GM12875 (cell line): Measurements from ENCODE around the gene CELF4.

Experiments used
- H3K4me3 ChIP-seq: one replicate; pipeline ENCODE4 v1.5.1; 2011; ENCODE audit warnings: low read depth, low read length, control low read depth
- TF ChIP-seq, protein P1 (sequence below): IDR thresholded peaks from 2 replicates; pipeline ENCODE4 v1.5.1; 2011; ENCODE audit warnings: low read depth, mild to moderate bottlenecking, control low read depth, inconsistent platforms, low read length, moderate library complexity, borderline replicate concordance; ENCODE audit not compliant: insufficient read depth

The CELF4 gene

GRCh38 chr18:37567061-37567993 lies 1.7 kb upstream of the CELF4 start:
- TF ChIP-seq, protein P1, sequence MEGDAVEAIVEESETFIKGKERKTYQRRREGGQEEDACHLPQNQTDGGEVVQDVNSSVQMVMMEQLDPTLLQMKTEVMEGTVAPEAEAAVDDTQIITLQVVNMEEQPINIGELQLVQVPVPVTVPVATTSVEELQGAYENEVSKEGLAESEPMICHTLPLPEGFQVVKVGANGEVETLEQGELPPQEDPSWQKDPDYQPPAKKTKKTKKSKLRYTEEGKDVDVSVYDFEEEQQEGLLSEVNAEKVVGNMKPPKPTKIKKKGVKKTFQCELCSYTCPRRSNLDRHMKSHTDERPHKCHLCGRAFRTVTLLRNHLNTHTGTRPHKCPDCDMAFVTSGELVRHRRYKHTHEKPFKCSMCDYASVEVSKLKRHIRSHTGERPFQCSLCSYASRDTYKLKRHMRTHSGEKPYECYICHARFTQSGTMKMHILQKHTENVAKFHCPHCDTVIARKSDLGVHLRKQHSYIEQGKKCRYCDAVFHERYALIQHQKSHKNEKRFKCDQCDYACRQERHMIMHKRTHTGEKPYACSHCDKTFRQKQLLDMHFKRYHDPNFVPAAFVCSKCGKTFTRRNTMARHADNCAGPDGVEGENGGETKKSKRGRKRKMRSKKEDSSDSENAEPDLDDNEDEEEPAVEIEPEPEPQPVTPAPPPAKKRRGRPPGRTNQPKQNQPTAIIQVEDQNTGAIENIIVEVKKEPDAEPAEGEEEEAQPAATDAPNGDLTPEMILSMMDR = no peak
- H3K4me3 ChIP-seq = no peak overlapping the region

GRCh38 chr18:37566479-37567060 lies 972 bp upstream of the CELF4 start:
- H3K4me3 ChIP-seq = no peak overlapping the region
- TF ChIP-seq, protein P1 = no peak

GRCh38 chr18:37565977-37566478 lies 430 bp upstream of the CELF4 start:
- TF ChIP-seq, protein P1 = no peak

DNA sequence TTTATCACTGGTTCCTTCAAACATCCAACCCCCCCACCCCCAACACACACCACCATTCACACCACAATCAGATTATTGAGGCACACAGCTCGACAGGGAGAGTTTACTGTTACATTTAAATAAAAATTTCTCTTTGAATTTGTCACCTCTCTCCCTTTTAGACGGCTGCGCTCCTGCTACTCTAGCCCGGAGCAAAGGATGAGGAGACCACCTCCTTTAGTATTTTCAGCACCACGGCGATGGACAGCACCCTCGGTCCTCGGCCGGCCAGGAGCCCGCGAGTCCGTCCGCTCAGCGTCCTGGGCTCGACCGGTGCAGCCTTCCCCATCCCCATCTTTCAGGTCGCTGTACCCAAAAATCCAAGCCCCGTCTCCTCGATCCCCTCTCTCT lies 892 bp downstream of the CELF4 start:
- TF ChIP-seq, protein P1 = no peak
- H3K4me3 ChIP-seq = no peak overlapping the region

More at GRCh38 chr18:37565977-37566478, 430 bp upstream of the CELF4 start:
- no peak overlapping the region for H3K4me3 ChIP-seq

DNA sequence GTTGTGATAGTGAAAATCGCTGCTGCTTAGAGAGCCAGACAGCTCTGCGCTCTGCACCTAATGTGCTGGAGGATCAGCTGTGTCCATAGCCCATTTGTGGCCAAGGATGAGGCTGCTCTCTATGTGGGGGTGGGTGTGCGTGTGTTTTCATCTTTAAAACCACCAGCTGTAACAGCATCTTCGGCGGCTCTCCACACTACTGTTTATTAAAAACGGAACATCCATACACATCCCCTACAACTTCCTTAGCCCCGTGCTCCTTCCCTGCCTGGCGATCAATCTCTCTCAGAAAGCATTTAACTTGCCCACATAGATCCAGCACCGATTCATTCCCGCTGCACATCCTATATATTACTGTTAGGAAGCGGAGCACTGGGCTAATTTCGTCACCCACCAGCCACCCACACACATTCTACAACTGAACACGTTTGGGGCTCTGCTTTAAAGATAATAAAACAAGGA lies 1.6 kb downstream of the CELF4 start:
- TF ChIP-seq, protein P1 = no peak
- no peak overlapping the region for H3K4me3 ChIP-seq

- H3K4me3 ChIP-seq = no peak overlapping the region
- TF ChIP-seq, protein P1 = no peak
Observed at GRCh38 chr18:37561986-37562385, 3.6 kb downstream of the CELF4 start.
